Prostate gland (tissue), 2 donors: ENCODE data around the gene KIAA1328. TPM values are rescaled to one million over a fixed set of nuclear protein-coding genes. Genes with fewer than 3 reads are reported as not detected.

Experiments used
- DNase-seq: peaks from one replicate; pipeline ENCODE4 v3.0.0-alpha.2; 2019; ENCODE audit warnings: low spot score
- H3K27ac ChIP-seq, 2 donors: fragments of 200-600 bp; sonication (generic); 2 replicates each; pipeline ENCODE4 v1.5.1; 2017 to 2019
- H3K27me3 ChIP-seq: fragments of 200-600 bp; sonication (generic); replicated peaks from 2 replicates; pipeline ENCODE4 v1.5.1; 2019; ENCODE audit not compliant: insufficient read depth
- H3K36me3 ChIP-seq, 2 donors: fragments of 200-600 bp; sonication (generic); 1 replicate in 1 of 2; 2 replicates in 1 of 2; pipeline versions ENCODE4 v1.5.1 to v1.8.1; 2017 to 2019
- H3K4me1 ChIP-seq: fragments of 200-600 bp; sonication (generic); replicated peaks from 2 replicates; pipeline ENCODE4 v1.5.1; 2019
- H3K4me3 ChIP-seq, 2 donors: fragments of 200-600 bp; sonication (generic); 2 replicates each; pipeline ENCODE4 v1.5.1; 2017 to 2019
- H3K9me3 ChIP-seq: fragments of 200-600 bp; sonication (generic); 2 replicates; pipeline ENCODE4 v1.5.1; 2017
- CTCF ChIP-seq, 4 experiments: fragments of 200-600 bp in 2 of 4; fragments of 450-650 bp in 2 of 4; sonication (generic) in 2 of 4; IDR thresholded peaks; 1 replicate in 3 of 4; 2 replicates in 1 of 4; pipeline ENCODE4 v1.5.1; 2016 to 2019; ENCODE audit warnings: antibody characterized with exemption in 4 of 4, mild to moderate bottlenecking in 2 of 4, moderate library complexity in 2 of 4
- POLR2A ChIP-seq: fragments of 450-650 bp; IDR thresholded peaks from one replicate; pipeline ENCODE4 v1.6.1; 2016; ENCODE audit warnings: antibody characterized with exemption, mild to moderate bottlenecking
- POLR2AphosphoS5 ChIP-seq: sonication (generic); formaldehyde crosslinking; IDR thresholded peaks from one replicate; pipeline ENCODE4 v1.6.1; 2017; ENCODE audit warnings: antibody characterized with exemption
- WGBS: methylation state at CpG from one replicate; pipeline ENCODE4 v1.1.5; 2018; 5-methylcytosine and 5-hydroxymethylcytosine counted together
- intact Hi-C: fragments of 100-400 bp; cut with DNase I; formaldehyde crosslinking; loops from one replicate; pipeline ENCODE4 v1.14.2; 2022
- total RNA-seq, 2 donors: library from RNA; depleted of rRNA; stranded (reverse); fragments of >200 nt; gene quantifications; one replicate each; pipeline ENCODE4 v1.1.0, GENCODE V29; 2016

KIAA1328 gene
- total RNA-seq, 2 donors from 2014 or later: 8.7 to 13.7 TPM

DNA sequence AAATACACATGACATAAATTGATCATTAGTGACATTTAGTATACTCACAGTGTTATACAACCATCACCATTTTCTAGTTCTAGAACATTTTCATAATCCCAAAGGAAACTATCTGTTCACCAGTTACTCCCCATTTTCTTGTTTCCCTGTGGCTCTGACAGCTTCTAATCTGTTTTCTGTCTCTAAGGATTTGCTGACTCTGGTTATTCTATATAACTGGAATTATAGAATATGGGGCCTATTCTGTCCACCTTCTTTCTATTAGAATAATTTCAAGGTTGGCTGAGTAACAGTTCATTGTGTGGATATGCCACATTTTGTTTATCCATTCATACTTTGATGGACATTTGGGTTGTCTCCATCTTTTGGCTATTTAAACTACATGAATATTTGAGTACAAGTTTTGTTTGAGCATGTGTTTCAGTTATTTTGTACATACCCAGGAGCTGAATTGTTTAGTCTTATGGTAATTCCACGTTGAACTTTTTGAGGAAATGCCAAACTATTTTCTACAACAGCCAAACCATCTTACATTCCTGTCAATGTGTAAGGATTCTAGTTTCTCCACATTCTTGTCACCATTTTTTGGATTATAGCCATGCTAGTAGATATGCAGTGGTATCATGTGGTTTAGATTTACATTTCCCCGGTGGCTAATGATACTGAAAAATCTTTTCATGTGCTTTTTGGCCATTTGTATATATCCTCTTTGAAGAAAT lies 20.5 kb downstream of the KIAA1328 start:
- H3K4me3 ChIP-seq: no peak overlapping the region
- no peak for TF ChIP-seq POLR2AphosphoS5
- TF ChIP-seq CTCF (IDR thresholded peaks at IDR 0.05): no peak
- TF ChIP-seq POLR2A: no peak
- no peaks in the 10 kb centered on the region for H3K4me1 ChIP-seq
- intact Hi-C loops: no loop called here
- no peaks in the 10 kb centered on the region for H3K36me3 ChIP-seq
- no peaks in the 10 kb centered on the region for H3K9me3 ChIP-seq
- no peak for DNase-seq
- no peak overlapping the region for H3K27ac ChIP-seq
- H3K27me3 ChIP-seq: no peaks in the 10 kb centered on the region
- WGBS: 48% methylated on average over 2 of the region's 2 CpGs

GRCh38 chr18:36850527-36851201 lies 21.7 kb downstream of the KIAA1328 start:
- WGBS: 83% methylated on average over 1 of the region's 1 CpG
- TF ChIP-seq POLR2AphosphoS5 (no peak), CTCF (IDR thresholded peaks at IDR 0.05) (no peak), POLR2A (no peak)
- intact Hi-C loops: no loop called here
- H3K27me3 ChIP-seq: no peaks in the 10 kb centered on the region
- no peak for DNase-seq
- no peaks in the 10 kb centered on the region for H3K9me3 ChIP-seq
- H3K36me3 ChIP-seq: no peaks in the 10 kb centered on the region
- no peak overlapping the region for H3K27ac ChIP-seq
- H3K4me3 ChIP-seq: no peak overlapping the region
- no peaks in the 10 kb centered on the region for H3K4me1 ChIP-seq

- no peaks in the 10 kb centered on the region for H3K27me3 ChIP-seq
Observed at GRCh38 chr18:36851202-36851590, 22.3 kb downstream of the KIAA1328 start.

DNA sequence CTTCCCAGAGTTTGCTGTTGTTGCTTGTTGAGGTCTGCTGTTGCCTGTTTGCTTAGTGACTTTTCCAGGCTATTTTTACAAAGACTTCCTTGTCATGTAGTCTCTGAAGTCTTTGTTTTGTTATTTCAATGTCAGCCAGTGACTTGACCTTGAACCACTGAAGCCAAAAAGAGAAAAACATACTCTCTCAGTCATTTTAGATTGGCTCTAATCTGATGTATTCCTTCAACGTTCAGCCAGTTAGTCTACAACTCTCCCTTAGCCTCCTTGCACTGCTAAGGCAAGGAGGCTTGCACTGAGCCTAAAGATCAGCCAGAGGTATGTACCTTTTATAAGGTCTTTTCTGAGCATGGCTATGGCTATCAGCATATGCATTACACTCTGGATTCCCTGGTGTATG lies 27.9 kb downstream of the KIAA1328 start:
- no peaks in the 10 kb centered on the region for H3K36me3 ChIP-seq

More at GRCh38 chr18:36851202-36851590, 22.3 kb downstream of the KIAA1328 start:
- Histone ChIP-seq H3K4me1 (no peaks in the 10 kb centered on the region), H3K36me3 (no peaks in the 10 kb centered on the region), H3K9me3 (no peaks in the 10 kb centered on the region), H3K4me3 (no peak overlapping the region), H3K27ac (no peak overlapping the region)
- intact Hi-C loops: no loop called here
- DNase-seq: no peak
- 90% methylated on average over 2 of the region's 2 CpGs for WGBS
- TF ChIP-seq POLR2AphosphoS5: no peak
- no peak for TF ChIP-seq POLR2A
- TF ChIP-seq CTCF (IDR thresholded peaks at IDR 0.05): no peak

More for the DNA sequence above, 27.9 kb downstream of the KIAA1328 start:
- no peak for DNase-seq
- Histone ChIP-seq H3K9me3 (no peaks in the 10 kb centered on the region), H3K4me3 (no peak overlapping the region), H3K27ac (no peak overlapping the region), H3K4me1 (no peaks in the 10 kb centered on the region), H3K27me3 (no peaks in the 10 kb centered on the region)
- 52% methylated on average over 1 of the region's 1 CpG for WGBS
- intact Hi-C loops: no loop called here
- TF ChIP-seq POLR2A (no peak), CTCF (IDR thresholded peaks at IDR 0.05) (no peak), POLR2AphosphoS5 (no peak)
